ENCODE results near the gene OTUB1.

The OTUB1 gene

DNA sequence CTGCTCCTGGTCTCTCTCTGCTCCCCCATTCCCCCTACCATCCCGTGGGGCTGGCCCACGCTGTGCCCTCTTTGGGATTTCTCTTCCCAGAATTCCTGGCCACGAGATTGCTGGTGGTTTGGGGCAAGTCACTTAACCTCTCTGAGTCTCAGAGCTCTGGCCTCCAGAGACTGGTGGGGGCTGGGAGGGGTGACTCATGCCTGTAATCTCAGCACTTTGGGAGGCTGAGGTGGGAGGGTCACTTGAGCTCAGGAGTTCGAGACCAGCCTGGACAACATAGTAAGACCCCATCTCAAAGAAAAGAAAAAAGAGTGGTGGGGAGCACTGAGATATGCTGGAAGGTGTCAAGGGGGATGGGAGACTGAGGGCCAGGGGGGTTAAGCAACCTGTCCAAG is 18.3 kb downstream of the OTUB1 start:
- no peak for DNase-seq (ENCODE audit: low read depth, low spot score)

DNA sequence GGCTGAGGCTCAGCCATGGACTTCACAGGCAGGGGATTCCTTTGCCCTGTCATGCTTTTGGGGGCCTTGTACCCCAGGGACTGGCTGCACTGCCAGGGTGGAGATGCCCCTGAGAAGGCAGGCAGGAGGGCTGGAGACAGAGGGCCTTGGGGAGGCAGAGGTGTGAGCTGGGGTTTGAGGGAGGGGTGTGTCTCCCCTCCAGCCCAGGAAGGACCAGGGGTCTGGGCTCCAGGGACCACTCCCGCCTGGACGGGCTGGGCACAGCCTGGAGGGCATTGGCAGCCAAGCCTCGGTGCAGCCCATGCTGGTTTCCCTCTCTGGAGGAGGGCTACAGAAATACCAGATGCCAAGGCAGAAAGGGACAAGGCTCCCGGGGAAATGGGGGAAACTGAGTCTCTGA is 19.5 kb downstream of the OTUB1 start:
- no peak for DNase-seq (ENCODE audit: low read depth, low spot score)

DNA sequence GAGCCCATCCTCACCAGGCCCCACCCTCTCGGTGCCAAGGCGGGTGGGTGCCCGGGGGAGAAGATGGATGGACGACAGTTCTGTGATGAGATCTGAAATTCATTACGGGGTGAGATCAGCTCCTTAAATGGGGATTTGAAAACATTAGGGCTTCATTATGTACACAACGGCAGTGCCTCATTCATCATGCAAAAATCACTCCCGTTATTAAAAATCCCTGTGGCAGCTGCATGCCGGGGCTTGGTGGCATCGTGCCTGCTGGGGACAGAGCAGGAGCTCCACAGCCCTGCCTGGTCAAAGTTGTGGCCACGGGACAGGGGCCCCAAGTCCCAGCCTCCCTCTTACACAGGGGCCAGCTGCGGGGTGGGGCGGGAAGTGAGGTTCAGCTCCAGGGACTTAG is 20.2 kb downstream of the OTUB1 start:
- DNase-seq (ENCODE audit: low read depth, low spot score) = no peak

- no peak for DNase-seq (ENCODE audit: low read depth, low spot score)
Observed at GRCh38 chr11:64007160-64007628, 21.0 kb downstream of the OTUB1 start.

DNA sequence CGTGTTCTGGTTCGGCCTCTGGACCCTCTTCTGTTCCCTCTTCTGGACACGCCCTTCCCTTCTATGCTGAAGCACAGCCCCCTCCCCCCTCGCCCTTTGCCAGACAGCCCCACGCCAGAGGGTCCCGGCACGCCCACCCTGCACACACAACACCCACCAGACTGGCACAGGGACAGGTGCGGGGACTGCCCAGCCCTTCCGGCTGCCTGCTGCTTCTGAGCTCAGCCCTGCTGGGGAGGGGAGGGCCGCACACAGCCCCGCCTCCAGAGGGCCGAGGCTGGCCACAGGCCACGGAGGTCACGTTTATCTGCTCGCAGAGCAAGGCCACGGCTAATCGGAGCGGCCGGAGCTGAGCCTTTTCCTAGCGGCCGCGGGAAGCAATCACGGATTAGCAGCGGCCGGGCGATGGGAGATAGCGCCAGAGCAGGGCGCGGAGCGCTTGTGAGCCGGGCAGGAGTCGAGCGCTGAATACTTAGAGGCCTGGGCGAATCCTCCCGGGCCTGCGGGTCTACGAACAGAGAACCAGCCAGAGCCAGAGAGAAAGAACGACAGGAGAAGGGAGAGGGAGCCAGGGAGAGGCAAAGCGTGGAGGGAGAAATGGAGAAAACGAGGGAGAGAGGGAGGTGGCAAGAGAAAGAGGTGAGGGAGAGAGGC is 21.5 kb downstream of the OTUB1 start:
- DNase-seq (ENCODE audit: low read depth, low spot score) = no peak

DNA sequence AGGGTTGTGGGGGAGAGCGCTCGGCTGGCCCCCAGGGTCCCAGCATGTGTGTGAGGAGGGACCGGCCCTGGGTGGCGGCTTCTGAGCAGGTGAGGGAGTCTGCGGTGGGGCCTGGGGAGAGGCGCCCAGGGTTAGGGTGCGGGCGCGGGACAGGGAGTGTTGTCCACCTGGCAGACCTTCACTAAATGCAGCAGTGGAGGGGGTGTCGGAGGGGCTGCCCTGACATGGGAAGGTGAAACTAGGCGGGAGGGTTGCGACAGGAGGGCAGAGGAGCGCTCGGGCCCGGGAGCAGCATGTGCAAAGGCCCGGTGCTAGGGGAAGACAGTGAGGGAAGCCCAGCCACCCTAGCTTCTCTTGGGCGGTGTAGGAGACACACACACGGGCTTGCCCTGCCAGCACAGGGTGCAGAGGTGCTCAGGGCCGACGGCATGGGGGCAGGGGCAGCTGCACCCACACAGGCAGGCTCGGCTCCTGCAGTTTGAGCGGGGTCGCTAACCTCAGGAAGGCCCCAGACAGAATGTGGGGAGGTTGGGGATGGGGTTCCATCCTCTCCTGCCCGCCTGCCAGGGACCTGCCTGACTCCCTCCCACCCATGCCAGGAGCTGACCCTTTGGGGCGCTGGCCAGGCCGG is 22.2 kb downstream of the OTUB1 start:
- DNase-seq (ENCODE audit: low read depth, low spot score) = no peak

- no peak for DNase-seq (ENCODE audit: low read depth, low spot score)
Observed at GRCh38 chr11:64008914-64009633, 22.8 kb downstream of the OTUB1 start.

- DNase-seq (ENCODE audit: low read depth, low spot score) = no peak
Observed at GRCh38 chr11:64009710-64010109, 23.5 kb downstream of the OTUB1 start.

GRCh38 chr11:64010783-64011182 is 24.5 kb downstream of the OTUB1 start:
- no peak for DNase-seq (ENCODE audit: low read depth, low spot score)

GRCh38 chr11:64011371-64011770 is 25.1 kb downstream of the OTUB1 start:
- DNase-seq (ENCODE audit: low read depth, low spot score) = no peak

DNA sequence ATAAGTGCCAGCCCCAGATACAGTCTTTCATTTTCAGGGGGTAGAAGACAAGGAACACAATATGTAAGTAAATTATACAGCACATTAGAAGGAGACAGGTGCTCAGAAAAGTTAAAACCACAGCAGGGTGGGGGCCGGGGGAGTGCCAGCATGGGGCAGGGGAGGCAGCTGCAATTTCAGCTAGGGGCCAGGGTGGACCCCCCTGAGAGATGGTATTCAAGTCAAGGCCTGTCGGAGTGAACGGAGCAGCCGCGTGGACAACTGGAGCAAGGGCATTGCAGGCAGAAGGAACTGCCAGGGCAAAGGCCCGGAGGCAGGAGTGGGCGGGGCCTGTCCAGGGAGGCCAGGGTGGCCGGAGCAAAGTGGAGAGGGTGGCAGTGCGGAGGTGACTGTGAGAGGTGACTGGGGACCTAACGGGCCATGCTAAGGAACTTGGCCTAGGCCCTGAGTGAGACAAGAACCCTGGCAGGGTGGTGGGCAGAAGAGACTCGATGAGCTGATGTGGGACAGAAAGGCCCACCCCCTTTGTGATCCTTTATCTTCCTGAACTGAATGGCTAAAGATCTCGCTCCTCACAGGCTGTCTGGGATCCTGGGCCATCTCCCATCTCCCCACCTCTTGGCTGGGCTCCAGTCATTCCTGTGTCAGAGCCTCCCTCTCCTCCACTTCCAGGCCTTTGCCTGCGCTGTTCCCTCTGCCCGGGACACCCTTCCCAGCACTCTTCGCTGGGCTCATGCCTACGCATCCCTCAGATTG is 27.1 kb downstream of the OTUB1 start:
- DNase-seq (ENCODE audit: low read depth, low spot score) = no peak

GRCh38 chr11:64014356-64014755 is 28.1 kb downstream of the OTUB1 start:
- DNase-seq (ENCODE audit: low read depth, low spot score) = no peak

GRCh38 chr11:64015510-64015909 is 29.3 kb downstream of the OTUB1 start:
- no peak for DNase-seq (ENCODE audit: low read depth, low spot score)

DNA sequence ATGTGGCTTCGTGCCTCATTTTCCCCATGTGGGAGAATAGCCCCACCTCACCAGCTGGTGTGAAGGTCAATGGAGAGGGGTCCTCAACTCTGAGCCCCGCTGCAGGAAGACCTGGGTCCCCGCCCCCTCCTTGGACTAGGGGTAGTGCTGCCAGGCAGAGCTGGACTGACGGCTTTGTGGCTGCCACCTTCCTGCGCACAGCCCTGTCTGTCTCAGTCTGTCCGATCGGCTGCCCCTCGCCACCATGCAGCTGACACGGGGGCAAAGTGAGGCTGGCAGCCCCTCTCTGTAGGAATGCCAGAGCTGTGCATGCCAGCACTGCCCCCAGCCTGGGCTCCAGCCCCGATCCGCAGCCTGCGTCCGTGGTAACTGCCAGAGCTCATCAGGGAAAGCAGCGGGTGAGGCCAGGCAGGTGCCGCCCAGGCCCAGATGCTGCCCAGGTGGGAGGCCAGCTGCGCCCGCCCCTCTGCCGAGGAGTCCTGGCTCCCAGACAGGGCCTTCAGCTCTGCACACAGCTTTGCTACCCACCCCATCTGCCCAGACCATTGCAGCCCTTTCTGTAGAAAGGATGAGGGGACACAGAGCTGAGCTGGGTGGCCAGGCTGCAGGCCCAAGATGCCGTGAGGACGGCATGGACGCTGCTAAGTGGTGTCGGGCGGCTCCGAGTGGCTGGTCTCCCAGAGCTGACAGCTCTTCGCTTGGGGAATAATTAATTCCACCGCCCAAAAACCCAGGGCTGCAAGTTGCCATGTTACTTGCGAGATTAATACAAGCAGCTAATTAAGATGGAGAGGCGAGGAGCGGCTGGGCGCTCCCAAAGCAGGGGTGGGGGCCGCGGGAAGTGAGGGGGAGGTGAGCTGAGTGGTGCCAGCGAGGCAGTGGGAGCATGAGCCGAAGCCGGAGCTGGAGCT is 30.0 kb downstream of the OTUB1 start:
- no peak for DNase-seq (ENCODE audit: low read depth, low spot score)

DNA sequence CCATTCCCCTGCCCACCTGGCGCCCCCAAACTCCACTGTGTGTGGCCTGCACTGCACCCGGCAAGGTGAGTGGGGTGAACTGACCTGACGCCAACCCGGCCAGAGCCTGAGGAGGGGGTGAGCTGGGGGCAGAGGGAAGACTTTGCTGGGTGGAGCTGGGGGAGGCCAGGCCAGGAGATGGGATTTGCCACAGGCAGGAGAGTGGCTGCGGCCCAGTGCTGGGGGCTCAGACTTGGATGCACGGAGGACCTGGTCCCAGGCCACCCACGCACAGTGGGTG is 31.6 kb downstream of the OTUB1 start:
- no peak for DNase-seq (ENCODE audit: low read depth, low spot score)

- no peak for DNase-seq (ENCODE audit: low read depth, low spot score)
Observed at GRCh38 chr11:64018310-64018709, 32.1 kb downstream of the OTUB1 start.

GRCh38 chr11:64019106-64020037 is 33.1 kb downstream of the OTUB1 start:
- no peak for DNase-seq (ENCODE audit: low read depth, low spot score)

DNA sequence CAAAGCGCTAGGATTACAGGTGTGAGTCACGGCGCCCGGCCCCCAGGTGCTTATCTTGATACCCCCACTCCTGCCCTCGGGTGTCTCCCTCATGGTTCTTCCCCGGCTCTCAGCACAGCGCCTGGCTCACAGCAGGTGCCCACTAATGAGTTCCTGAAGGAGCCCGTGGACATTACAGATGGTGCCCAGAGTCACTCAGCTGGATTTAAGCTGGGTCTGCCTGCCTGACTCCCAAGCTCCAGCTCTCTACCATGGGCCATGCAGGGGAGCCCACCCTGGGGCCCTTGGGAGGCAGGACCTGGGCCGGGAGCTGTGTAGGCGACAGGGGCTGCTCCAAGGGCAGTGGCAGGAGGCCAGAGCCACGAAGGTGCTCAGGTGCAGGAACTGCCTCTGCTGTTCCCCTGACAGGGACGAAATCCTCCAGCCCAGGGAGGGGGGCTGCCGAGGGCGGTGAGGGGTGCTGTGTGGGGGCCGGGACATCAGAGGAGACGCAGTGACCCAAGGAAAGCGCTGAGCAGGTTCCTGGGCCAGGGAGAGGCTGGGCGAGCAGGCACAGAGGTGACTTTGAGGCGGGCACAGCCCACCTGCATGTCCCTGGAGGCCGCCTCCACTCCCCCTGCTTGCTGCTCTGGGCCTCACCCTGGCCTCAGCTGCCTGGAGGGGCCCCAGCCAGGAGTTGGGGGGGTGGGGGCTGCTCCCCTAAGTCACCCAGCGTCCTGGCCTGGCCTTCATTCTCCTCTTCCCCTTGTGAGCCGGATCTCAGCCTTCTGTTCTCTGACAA is 34.9 kb downstream of the OTUB1 start:
- no peak for DNase-seq (ENCODE audit: low read depth, low spot score)

DNA sequence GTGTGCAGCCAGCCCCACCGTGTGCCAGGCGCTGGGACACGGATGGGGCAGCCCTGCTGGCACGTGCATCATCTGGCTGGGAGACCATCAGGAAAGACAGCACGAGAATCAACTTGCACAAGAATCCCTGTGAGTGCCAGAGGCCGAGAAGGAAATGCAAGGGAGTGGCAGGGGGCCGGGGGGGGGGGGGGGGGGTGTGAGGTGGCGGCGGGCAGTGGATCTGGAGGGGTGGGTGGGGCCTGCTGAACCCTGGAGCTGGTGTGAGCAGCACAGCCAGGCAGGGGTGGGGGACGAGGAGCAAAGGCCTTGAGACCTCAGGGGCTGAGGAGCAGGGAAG is 35.5 kb downstream of the OTUB1 start:
- no peak for DNase-seq (ENCODE audit: low read depth, low spot score)
